ENCODE measurements around the gene MAP2K6.

The MAP2K6 gene

GRCh38 chr17:69588316-69588715 is 173.8 kb downstream of the MAP2K6 start:
- no peak for DNase-seq

- DNase-seq = no peak
Observed at GRCh38 chr17:69588827-69589239, 174.3 kb downstream of the MAP2K6 start.

DNA sequence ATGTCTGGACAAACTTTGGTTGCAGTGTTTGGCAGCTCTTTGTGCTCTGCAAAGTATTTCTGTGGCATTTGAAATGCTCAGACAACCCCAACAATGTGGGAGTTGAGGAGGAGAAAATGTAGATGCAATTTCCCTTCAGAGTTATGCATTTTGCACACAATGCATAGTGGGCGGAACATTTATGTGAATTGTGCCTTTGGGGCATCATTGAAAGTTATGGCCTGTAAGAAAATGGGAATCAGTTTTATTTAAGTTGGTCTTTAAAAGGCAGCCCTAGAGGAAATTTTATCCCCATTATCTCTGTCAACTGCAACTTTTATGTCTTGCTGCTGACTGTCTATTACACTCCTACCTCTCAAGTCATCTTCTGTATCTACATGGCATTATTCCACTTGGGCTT is 176.2 kb downstream of the MAP2K6 start:
- DNase-seq = no peak

- DNase-seq = no peak
Observed at GRCh38 chr17:69592692-69593350, 178.3 kb downstream of the MAP2K6 start.

DNA sequence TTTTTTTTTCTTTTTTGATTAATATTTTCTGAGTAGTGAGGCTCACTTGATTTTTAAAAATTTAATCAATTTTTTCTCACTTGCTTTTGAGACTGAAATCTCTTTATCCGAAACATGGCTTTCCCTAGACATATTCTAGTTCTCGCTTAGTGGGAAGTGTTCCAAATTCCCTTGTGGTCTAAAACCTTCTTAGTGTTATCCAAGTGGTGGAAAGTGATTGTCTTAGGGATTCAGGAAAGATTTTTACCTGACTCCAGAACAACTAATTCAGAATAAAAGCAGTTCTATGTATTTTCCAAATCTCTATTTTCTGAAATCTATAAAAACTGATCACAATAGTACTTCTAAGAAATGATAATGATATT is 178.8 kb downstream of the MAP2K6 start:
- DNase-seq = no peak

DNA sequence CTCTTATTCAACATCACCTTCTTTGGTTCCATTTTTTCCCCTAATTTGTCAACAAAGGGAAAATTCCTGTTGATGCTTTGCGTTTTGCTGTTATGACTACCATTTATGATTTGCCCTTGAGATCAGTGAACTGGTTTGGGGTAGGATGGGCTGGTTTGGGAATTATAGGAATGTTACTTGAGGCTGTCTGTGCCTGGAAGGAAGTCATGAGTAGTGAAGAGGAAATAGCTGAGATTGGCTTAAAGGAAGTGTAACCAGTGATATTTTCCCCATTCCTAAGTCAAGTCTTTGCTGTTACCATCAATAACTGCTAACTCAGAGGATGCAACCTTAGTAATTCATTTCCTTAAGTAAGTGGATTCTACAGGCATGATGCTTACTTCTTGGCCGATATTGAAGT is 179.2 kb downstream of the MAP2K6 start:
- DNase-seq = no peak

GRCh38 chr17:69594641-69595040 is 180.1 kb downstream of the MAP2K6 start:
- no peak for DNase-seq

DNA sequence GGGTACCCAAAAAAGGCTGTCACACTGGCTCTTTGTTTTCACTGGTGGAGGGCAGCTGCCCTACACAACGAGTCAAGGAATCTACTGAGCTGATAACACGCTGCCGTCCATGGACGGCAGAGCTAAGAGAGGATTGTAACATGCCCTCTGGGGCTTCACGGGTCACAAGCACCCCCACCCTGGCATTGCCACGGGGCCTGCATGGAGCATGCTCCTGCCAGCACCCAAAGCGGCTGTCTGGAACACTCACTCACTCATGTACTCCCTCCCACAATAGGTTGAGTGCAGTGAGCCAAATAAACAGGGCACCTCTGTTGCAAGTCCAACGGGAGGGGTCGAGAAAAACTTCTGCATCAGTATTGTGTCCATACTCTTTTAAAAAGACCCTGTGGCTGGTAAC is 181.6 kb downstream of the MAP2K6 start:
- no peak for DNase-seq

GRCh38 chr17:69597898-69598692 is 183.6 kb downstream of the MAP2K6 start:
- no peak for DNase-seq

GRCh38 chr17:69602972-69603371 is 188.5 kb downstream of the MAP2K6 start:
- no peak for DNase-seq
